Spinal cord (tissue), 10 donors: ENCODE data around the gene RPS26. TPM values are rescaled to one million over a fixed set of nuclear protein-coding genes. Genes with fewer than 3 reads are reported as not detected.

ENCODE experiments used
- DNase-seq, 6 donors: peaks; one replicate each; pipeline versions ENCODE4 v3.0.0 to v3.0.0-alpha.2; 2013 to 2015; ENCODE audit warnings: low spot score in 6 of 6, low read depth in 4 of 6
- H3K27ac ChIP-seq: one replicate; pipeline ENCODE4 v1.5.1; 2013; ENCODE audit warnings: low read depth, low read length, control low read depth
- H3K27me3 ChIP-seq: one replicate; pipeline ENCODE4 v1.6.1; 2013; ENCODE audit warnings: low read length; ENCODE audit not compliant: control insufficient read depth, insufficient read depth
- H3K36me3 ChIP-seq: one replicate; pipeline ENCODE4 v1.6.1; 2013; ENCODE audit warnings: low read length; ENCODE audit not compliant: control insufficient read depth, insufficient read depth
- H3K4me1 ChIP-seq: one replicate; pipeline ENCODE4 v1.6.1; 2013; ENCODE audit warnings: low read length; ENCODE audit not compliant: control insufficient read depth, insufficient read depth
- H3K4me3 ChIP-seq: one replicate; pipeline ENCODE4 v1.5.1; 2013; ENCODE audit warnings: low read depth, low read length, control low read depth
- H3K9me3 ChIP-seq: one replicate; pipeline ENCODE4 v1.6.1; 2013; ENCODE audit warnings: low read length; ENCODE audit not compliant: control insufficient read depth, insufficient read depth
- WGBS: methylation state at CpG from one replicate; pipeline ENCODE4 v1.1.5; 2013; ENCODE audit warnings: missing lambda C conversion rate; ENCODE audit not compliant: insufficient coverage; 5-methylcytosine and 5-hydroxymethylcytosine counted together
- polyA plus RNA-seq, 2 donors: library from polyadenylated mRNA; unstranded; fragments of 120-200 nt; gene quantifications; one replicate each; pipeline ENCODE4 v1.2.1, GENCODE V29; 2013; ENCODE audit not compliant: insufficient read length in 2 of 2
- total RNA-seq, 2 donors: library from RNA; depleted of rRNA in 1 of 2; stranded (reverse); fragments of 120-200 nt in 1 of 2; fragments of >200 nt in 1 of 2; gene quantifications; one replicate each; pipeline versions ENCODE4 v1.2.3 to v1.2.4, GENCODE V29; 2013 to 2014
- donor health status: healthy.

Gene RPS26
- total and polyA plus RNA-seq, 4 donors: 97.6 to 270 (median 163) TPM

- Histone ChIP-seq H3K9me3 (no peaks in the 10 kb centered on the region), H3K27me3 (no peaks in the 10 kb centered on the region), H3K27ac (no peak overlapping the region), H3K36me3 (peaks cover 10% of the 10 kb centered on the region), H3K4me3 (no peak overlapping the region), H3K4me1 (peaks cover 36% of the 10 kb centered on the region)
- no CpG with 5 or more reads among the region's 1 CpG for WGBS
- DNase-seq: no peak
These were observed 23.4 kb upstream of the RPS26 start for GRCh38 chr12:56018356-56018755.

GRCh38 chr12:56020423-56021184, 21.1 kb upstream of the RPS26 start, which contains the start of gene IKZF4:
Gene IKZF4, plus strand, starts transcription at chr12:56021043. Its CDS starts 451 bp downstream, at chr12:56021494.
- H3K9me3 ChIP-seq: no peaks in the 10 kb centered on the region
- H3K4me3 ChIP-seq: peak within 1 kb of the TSS; percentile 40
- H3K36me3 ChIP-seq: peaks cover 16% of the 10 kb centered on the region
- WGBS: 9% methylated on average over 7 of the region's 10 CpGs
- H3K27ac ChIP-seq: peak within 1 kb of the TSS; percentile 94
- no peaks in the 10 kb centered on the region for H3K27me3 ChIP-seq
- peaks cover 39% of the 10 kb centered on the region for H3K4me1 ChIP-seq
- DNase-seq: no peak

- peak overlapping the region; percentile 94 for H3K27ac ChIP-seq
- DNase-seq: no peak
- H3K4me3 ChIP-seq: peak overlapping the region; percentile 40
- peaks cover 39% of the 10 kb centered on the region for H3K4me1 ChIP-seq
- H3K27me3 ChIP-seq: no peaks in the 10 kb centered on the region
- peaks cover 29% of the 10 kb centered on the region for H3K36me3 ChIP-seq
- no peaks in the 10 kb centered on the region for H3K9me3 ChIP-seq
- no CpG with 5 or more reads among the region's 2 CpGs for WGBS
These were observed 19.7 kb upstream of the RPS26 start for GRCh38 chr12:56021889-56022497.

GRCh38 chr12:56028511-56029165, 13.1 kb upstream of the RPS26 start:
- H3K36me3 ChIP-seq: peaks cover 74% of the 10 kb centered on the region
- DNase-seq: no peak
- no peaks in the 10 kb centered on the region for H3K9me3 ChIP-seq
- peaks cover 9% of the 10 kb centered on the region for H3K4me1 ChIP-seq
- 88% methylated on average over 1 of the region's 5 CpGs for WGBS
- H3K27me3 ChIP-seq: no peaks in the 10 kb centered on the region
- no peak overlapping the region for H3K4me3 ChIP-seq
- peak overlapping the region; percentile 61 for H3K27ac ChIP-seq

GRCh38 chr12:56029166-56029519, 12.6 kb upstream of the RPS26 start:
- peak overlapping the region; percentile 61 for H3K27ac ChIP-seq
- H3K27me3 ChIP-seq: no peaks in the 10 kb centered on the region
- H3K4me1 ChIP-seq: peaks cover 9% of the 10 kb centered on the region
- no peaks in the 10 kb centered on the region for H3K9me3 ChIP-seq
- no peak overlapping the region for H3K4me3 ChIP-seq
- H3K36me3 ChIP-seq: peaks cover 78% of the 10 kb centered on the region
- DNase-seq: peak in 1 of 6 donors; percentile 49

DNA sequence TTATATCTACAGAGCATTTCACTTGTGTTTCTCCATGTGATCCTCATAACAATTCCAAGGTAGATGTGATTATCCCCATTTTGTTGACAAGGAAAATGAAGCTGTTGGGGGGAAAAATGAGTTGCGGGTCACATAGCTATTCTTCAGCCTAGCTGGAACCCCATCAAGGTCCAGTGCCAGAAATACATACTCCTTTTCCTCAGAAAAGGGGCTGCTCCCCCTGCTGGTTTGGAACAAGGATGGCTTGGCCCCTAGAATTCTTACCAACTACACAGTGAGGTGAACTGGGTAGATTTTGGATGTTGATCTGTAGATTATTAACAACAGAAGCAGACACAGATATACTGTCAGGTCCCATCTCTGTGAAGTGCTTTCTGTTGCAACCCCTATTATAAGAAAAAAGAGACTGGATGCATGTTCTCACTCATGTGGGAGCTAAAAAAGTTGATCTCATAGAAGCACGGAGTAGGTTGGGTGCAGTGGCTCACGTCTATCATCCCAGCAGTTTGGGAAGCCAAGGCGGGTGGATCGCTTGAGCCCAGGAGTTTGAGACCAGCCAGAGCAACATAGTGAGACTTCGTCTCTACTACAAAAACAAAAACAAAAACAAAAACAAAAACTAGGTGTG, 11.9 kb upstream of the RPS26 start:
- Histone ChIP-seq H3K36me3 (peaks cover 81% of the 10 kb centered on the region), H3K27me3 (no peaks in the 10 kb centered on the region), H3K4me3 (no peak overlapping the region), H3K4me1 (peaks cover 8% of the 10 kb centered on the region), H3K27ac (peak overlapping the region; percentile 33), H3K9me3 (no peaks in the 10 kb centered on the region)
- peak in 2 of 6 donors; percentile 78 for DNase-seq
- WGBS: 96% methylated on average over 5 of the region's 6 CpGs

DNA sequence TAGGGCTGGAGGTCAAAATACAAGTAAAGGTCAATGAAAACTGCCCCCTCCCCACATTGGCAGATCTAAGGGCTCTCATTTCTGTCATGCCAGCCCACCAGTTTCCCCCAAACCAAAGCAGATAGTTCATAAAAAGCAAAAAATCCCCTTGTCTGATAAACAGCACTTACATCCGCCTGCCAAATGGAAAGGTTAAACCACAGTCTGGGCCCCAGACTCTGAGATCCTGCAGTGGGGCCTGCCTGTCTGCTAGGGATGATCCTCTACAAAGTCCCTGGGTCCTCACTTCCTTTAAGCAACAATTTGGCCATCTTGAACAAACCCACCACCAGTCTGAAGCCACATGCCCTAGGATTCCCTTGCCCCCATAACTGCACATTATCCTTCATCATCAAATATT, 9.7 kb upstream of the RPS26 start:
- H3K4me1 ChIP-seq: peaks cover 2% of the 10 kb centered on the region
- no peak overlapping the region for H3K4me3 ChIP-seq
- no peaks in the 10 kb centered on the region for H3K9me3 ChIP-seq
- 100% methylated on average over 1 of the region's 1 CpG for WGBS
- no peaks in the 10 kb centered on the region for H3K27me3 ChIP-seq
- DNase-seq: no peak
- H3K27ac ChIP-seq: no peak overlapping the region
- peaks cover 78% of the 10 kb centered on the region for H3K36me3 ChIP-seq

- 94% methylated on average over 18 of the region's 21 CpGs for WGBS
- Histone ChIP-seq H3K27me3 (no peaks in the 10 kb centered on the region), H3K4me1 (no peaks in the 10 kb centered on the region), H3K36me3 (peaks cover 63% of the 10 kb centered on the region), H3K4me3 (no peak overlapping the region), H3K9me3 (no peaks in the 10 kb centered on the region), H3K27ac (no peak overlapping the region)
- no peak for DNase-seq
These were observed 7.0 kb upstream of the RPS26 start for GRCh38 chr12:56034586-56035332.

DNA sequence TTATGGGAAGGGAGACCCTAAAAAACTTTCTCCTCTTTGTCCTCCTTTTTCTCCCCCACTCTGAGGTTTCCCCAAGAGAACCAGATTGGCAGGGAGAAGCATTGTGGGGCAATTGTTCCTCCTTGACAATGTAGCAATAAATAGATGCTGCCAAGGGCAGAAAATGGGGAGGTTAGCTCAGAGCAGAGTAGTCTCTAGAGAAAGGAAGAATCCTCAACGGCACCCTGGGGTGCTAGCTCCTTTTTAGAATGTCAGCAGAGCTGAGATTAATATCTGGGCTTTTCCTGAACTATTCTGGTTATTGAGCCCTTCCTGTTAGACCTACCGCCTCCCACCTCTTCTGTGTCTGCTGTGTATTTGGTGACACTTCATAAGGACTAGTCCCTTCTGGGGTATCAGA, 4.6 kb upstream of the RPS26 start:
- Histone ChIP-seq H3K27ac (no peak overlapping the region), H3K9me3 (no peaks in the 10 kb centered on the region), H3K4me3 (no peak overlapping the region), H3K4me1 (peaks cover 3% of the 10 kb centered on the region), H3K27me3 (no peaks in the 10 kb centered on the region), H3K36me3 (peaks cover 50% of the 10 kb centered on the region)
- DNase-seq: no peak
- 67% methylated on average over 1 of the region's 2 CpGs for WGBS
